ENCODE data around the gene SPATA16.

SPATA16 gene

GRCh38 chr3:172846103-172846561 lies 294.9 kb downstream of the SPATA16 start:
- Histone ChIP-seq H3K4me3 (ENCODE audit: low read length) (no peak overlapping the region), H3K9ac (ENCODE audit: low read depth, low read length) (no peak overlapping the region), H3K27me3 (ENCODE audit: insufficient read depth, low read length) (no peaks in the 10 kb centered on the region), H3K9me3 (ENCODE audit: insufficient read depth, low read depth, low read length) (no peaks in the 10 kb centered on the region), H3K36me3 (ENCODE audit: insufficient read depth, low read depth, low read length) (no peaks in the 10 kb centered on the region), H3K4me1 (ENCODE audit: insufficient read depth, low read length) (no peaks in the 10 kb centered on the region; the same call in none of the 2 replicates), H3K27ac (ENCODE audit: low read length) (no peak overlapping the region)

- no peak overlapping the region for H3K9ac ChIP-seq (ENCODE audit: low read depth, low read length)
- H3K27me3 ChIP-seq (ENCODE audit: insufficient read depth, low read length), result no peaks in the 10 kb centered on the region
- no peaks in the 10 kb centered on the region for H3K9me3 ChIP-seq (ENCODE audit: insufficient read depth, low read depth, low read length)
- H3K27ac ChIP-seq (ENCODE audit: low read length), result no peak overlapping the region
- H3K36me3 ChIP-seq (ENCODE audit: insufficient read depth, low read depth, low read length), result no peaks in the 10 kb centered on the region
- H3K4me1 ChIP-seq (ENCODE audit: insufficient read depth, low read length), result peaks cover 9% of the 10 kb centered on the region
- H3K4me3 ChIP-seq (ENCODE audit: low read length), result no peak overlapping the region
Observed at GRCh38 chr3:172844428-172844827, 296.6 kb downstream of the SPATA16 start.

- Histone ChIP-seq H3K4me3 (ENCODE audit: low read length) (no peak overlapping the region), H3K27ac (ENCODE audit: low read length) (no peak overlapping the region)
Observed at GRCh38 chr3:172840913-172841312, 300.1 kb downstream of the SPATA16 start.

GRCh38 chr3:172840463-172840862 lies 300.6 kb downstream of the SPATA16 start:
- no peak overlapping the region for H3K4me3 ChIP-seq (ENCODE audit: low read length)
- H3K9ac ChIP-seq (ENCODE audit: low read depth, low read length), result no peak overlapping the region
- peaks cover 9% of the 10 kb centered on the region; the same call in 1 of the 2 replicates for H3K4me1 ChIP-seq (ENCODE audit: insufficient read depth, low read length)

More at GRCh38 chr3:172840913-172841312, 300.1 kb downstream of the SPATA16 start:
- H3K36me3 ChIP-seq (ENCODE audit: insufficient read depth, low read depth, low read length), result no peaks in the 10 kb centered on the region
- H3K9me3 ChIP-seq (ENCODE audit: insufficient read depth, low read depth, low read length), result no peaks in the 10 kb centered on the region
- no peak overlapping the region for H3K9ac ChIP-seq (ENCODE audit: low read depth, low read length)
- H3K4me1 ChIP-seq (ENCODE audit: insufficient read depth, low read length), result peaks cover 9% of the 10 kb centered on the region; the same call in 1 of the 2 replicates
- no peaks in the 10 kb centered on the region for H3K27me3 ChIP-seq (ENCODE audit: insufficient read depth, low read length)

GRCh38 chr3:172839679-172840078 lies 301.4 kb downstream of the SPATA16 start:
- Histone ChIP-seq H3K27ac (ENCODE audit: low read length) (no peak overlapping the region), H3K4me1 (ENCODE audit: insufficient read depth, low read length) (peaks cover 9% of the 10 kb centered on the region; the same call in 1 of the 2 replicates), H3K27me3 (ENCODE audit: insufficient read depth, low read length) (no peaks in the 10 kb centered on the region), H3K4me3 (ENCODE audit: low read length) (no peak overlapping the region), H3K36me3 (ENCODE audit: insufficient read depth, low read depth, low read length) (no peaks in the 10 kb centered on the region), H3K9me3 (ENCODE audit: insufficient read depth, low read depth, low read length) (no peaks in the 10 kb centered on the region), H3K9ac (ENCODE audit: low read depth, low read length) (no peak overlapping the region)

More at GRCh38 chr3:172840463-172840862, 300.6 kb downstream of the SPATA16 start:
- H3K27ac ChIP-seq (ENCODE audit: low read length), result no peak overlapping the region
- no peaks in the 10 kb centered on the region for H3K9me3 ChIP-seq (ENCODE audit: insufficient read depth, low read depth, low read length)
- no peaks in the 10 kb centered on the region for H3K27me3 ChIP-seq (ENCODE audit: insufficient read depth, low read length)
- no peaks in the 10 kb centered on the region for H3K36me3 ChIP-seq (ENCODE audit: insufficient read depth, low read depth, low read length)
